ENCODE data around the gene ZNF614. TPM values are rescaled to one million over a fixed set of nuclear protein-coding genes. Genes with fewer than 3 reads are reported as not detected.

ZNF614 gene
- total and polyA plus RNA-seq, 9 of the 15 experiments (the other 6 are each of a cell fraction or from before 2014, with no cell fraction given) = 4.9 to 16.3 (median 11.4) TPM

DNA sequence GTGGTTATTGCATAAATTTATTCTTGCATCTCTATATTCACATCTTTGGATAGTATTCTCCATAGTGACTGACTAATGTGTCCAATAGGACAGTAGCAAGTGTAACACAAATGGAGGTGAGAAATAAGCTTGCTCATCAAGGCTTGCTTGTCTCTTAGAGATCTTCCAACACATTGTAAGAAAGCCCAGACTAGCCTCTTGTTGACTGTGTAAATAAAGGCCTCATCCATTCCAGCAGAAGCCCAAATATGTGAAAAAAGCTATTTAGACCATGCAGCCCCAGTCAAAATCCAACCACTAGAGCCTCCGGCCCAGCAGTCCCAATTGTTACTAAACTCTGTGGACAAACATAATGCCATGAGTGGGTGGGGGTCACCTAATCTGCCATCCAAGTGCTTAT is 17.5 kb downstream of the ZNF614 start:
- H3K4me2 ChIP-seq (ENCODE audit: insufficient read depth, low read length) = no peak overlapping the region
- ChIA-PET POLR2A (interaction anchor here (1.0 to 1.7 kb wide), 2 partner anchors 10 to 13 kb away, joined by 5 read pairs; no protein-coding TSS in a partner anchor), CTCF (ENCODE audit: low intra/inter-chr PET ratio) (no interaction called here)
- FAIRE-seq = no peak
- no peaks in the 10 kb centered on the region for H3K27me3 ChIP-seq (ENCODE audit: control insufficient read depth in 2 of 2, insufficient read depth in 2 of 2, low read length in 2 of 2)
- no peak overlapping the region for H3K9ac ChIP-seq (ENCODE audit: insufficient read depth in 1 of 2, low read depth in 2 of 2, low read length in 2 of 2)
- 56% methylated on average over 1 of the region's 1 CpG for WGBS (ENCODE audit: insufficient coverage, low coverage, missing lambda C conversion rate)
- intact Hi-C loops (cut with micrococcal nuclease) = no loop called here
- no peak overlapping the region for H3K4me3 ChIP-seq
- H2AFZ ChIP-seq (ENCODE audit: low read depth, low read length) = no peak overlapping the region
- H3K4me1 ChIP-seq (replicated peaks in 1 of 2; ENCODE audit: control insufficient read depth in 2 of 2, insufficient read depth in 2 of 2, low read length in 2 of 2) = peaks cover 3 to 9% of the 10 kb centered on the region in 2 experiments; a peak in 4 of 5 replicates
- H3K9me3 ChIP-seq (replicated peaks; ENCODE audit: control insufficient read depth, insufficient read depth, low read depth, low read length) = peaks cover 25% of the 10 kb centered on the region
- H3K27ac ChIP-seq (ENCODE audit: extremely low read depth, low read depth, low read length) = no peak overlapping the region
- in situ Hi-C loops (cut with MboI) = no loop called here
- DNase-seq (ENCODE audit: extremely low read depth in 1 of 4, low spot score in 3 of 4) = no peak
- H3K9me1 ChIP-seq (ENCODE audit: control insufficient read depth, insufficient read depth, low read length) = no peaks in the 10 kb centered on the region
- TF ChIP-seq, protein P1, sequence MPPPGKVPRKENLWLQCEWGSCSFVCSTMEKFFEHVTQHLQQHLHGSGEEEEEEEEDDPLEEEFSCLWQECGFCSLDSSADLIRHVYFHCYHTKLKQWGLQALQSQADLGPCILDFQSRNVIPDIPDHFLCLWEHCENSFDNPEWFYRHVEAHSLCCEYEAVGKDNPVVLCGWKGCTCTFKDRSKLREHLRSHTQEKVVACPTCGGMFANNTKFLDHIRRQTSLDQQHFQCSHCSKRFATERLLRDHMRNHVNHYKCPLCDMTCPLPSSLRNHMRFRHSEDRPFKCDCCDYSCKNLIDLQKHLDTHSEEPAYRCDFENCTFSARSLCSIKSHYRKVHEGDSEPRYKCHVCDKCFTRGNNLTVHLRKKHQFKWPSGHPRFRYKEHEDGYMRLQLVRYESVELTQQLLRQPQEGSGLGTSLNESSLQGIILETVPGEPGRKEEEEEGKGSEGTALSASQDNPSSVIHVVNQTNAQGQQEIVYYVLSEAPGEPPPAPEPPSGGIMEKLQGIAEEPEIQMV (tag; conservative IDR thresholded peaks at IDR 0.05; ENCODE audit: low read depth) = no peak
- TF ChIP-seq JUN (IDR thresholded peaks at IDR 0.05; ENCODE audit: borderline replicate concordance, low read depth, low read length) (no peak), JUN (CRISPR knock-in tag; IDR thresholded peaks at IDR 0.05; ENCODE audit: borderline replicate concordance) (no peak), RHOXF2B (CRISPR knock-in tag; conservative IDR thresholded peaks at IDR 0.05) (no peak), MAZ (CRISPR knock-in tag; conservative IDR thresholded peaks at IDR 0.05 in 1 of 2, IDR thresholded peaks at IDR 0.05 in 1 of 2) (no peak), ZFX (CRISPR knock-in tag; IDR thresholded peaks at IDR 0.05) (no peak), ZNF3 (CRISPR knock-in tag; IDR thresholded peaks at IDR 0.05) (no peak), NCOA6 (IDR thresholded peaks at IDR 0.05) (no peak)
- TF ChIP-seq, protein P2, sequence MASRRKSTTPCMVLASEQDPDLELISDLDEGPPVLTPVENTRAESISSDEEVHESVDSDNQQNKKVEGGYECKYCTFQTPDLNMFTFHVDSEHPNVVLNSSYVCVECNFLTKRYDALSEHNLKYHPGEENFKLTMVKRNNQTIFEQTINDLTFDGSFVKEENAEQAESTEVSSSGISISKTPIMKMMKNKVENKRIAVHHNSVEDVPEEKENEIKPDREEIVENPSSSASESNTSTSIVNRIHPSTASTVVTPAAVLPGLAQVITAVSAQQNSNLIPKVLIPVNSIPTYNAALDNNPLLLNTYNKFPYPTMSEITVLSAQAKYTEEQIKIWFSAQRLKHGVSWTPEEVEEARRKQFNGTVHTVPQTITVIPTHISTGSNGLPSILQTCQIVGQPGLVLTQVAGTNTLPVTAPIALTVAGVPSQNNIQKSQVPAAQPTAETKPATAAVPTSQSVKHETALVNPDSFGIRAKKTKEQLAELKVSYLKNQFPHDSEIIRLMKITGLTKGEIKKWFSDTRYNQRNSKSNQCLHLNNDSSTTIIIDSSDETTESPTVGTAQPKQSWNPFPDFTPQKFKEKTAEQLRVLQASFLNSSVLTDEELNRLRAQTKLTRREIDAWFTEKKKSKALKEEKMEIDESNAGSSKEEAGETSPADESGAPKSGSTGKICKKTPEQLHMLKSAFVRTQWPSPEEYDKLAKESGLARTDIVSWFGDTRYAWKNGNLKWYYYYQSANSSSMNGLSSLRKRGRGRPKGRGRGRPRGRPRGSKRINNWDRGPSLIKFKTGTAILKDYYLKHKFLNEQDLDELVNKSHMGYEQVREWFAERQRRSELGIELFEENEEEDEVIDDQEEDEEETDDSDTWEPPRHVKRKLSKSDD (conservative IDR thresholded peaks at IDR 0.05; ENCODE audit: low read length) = no peak
- TF ChIP-seq, protein P3, sequence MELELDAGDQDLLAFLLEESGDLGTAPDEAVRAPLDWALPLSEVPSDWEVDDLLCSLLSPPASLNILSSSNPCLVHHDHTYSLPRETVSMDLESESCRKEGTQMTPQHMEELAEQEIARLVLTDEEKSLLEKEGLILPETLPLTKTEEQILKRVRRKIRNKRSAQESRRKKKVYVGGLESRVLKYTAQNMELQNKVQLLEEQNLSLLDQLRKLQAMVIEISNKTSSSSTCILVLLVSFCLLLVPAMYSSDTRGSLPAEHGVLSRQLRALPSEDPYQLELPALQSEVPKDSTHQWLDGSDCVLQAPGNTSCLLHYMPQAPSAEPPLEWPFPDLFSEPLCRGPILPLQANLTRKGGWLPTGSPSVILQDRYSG (tag; conservative IDR thresholded peaks at IDR 0.05; ENCODE audit: low read depth) = no peak
- TF ChIP-seq, protein P4, sequence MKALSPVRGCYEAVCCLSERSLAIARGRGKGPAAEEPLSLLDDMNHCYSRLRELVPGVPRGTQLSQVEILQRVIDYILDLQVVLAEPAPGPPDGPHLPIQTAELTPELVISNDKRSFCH (CRISPR knock-in tag; IDR thresholded peaks at IDR 0.05) = no peak
- TF ChIP-seq, protein P4 (tag; IDR thresholded peaks at IDR 0.05) = no peak
- H3K79me2 ChIP-seq (ENCODE audit: control insufficient read depth, insufficient read depth, low read length) = no peaks in the 10 kb centered on the region
- no peaks in the 10 kb centered on the region for H4K20me1 ChIP-seq (replicated peaks; ENCODE audit: control insufficient read depth, insufficient read depth, low read length)
- H3K36me3 ChIP-seq (ENCODE audit: control insufficient read depth, insufficient read depth, low read length) = peaks cover 16% of the 10 kb centered on the region
- no TSS peak for BruUV-seq (replicated peaks)
- no peak for ATAC-seq

Data from K562 (cell line).